BE2C (cell line): ENCODE data around the gene OR4D2.

Experiments
- DNase-seq: peaks from one replicate; pipeline ENCODE4 v3.0.0-alpha.2; 2020
- H3K27me3 ChIP-seq: fragments of 250-450 bp; sonication (Bioruptor Pico); 2 replicates; pipeline ENCODE4 v1.5.1; 2020; ENCODE audit warnings: mild to moderate bottlenecking
- H3K36me3 ChIP-seq: fragments of 250-450 bp; sonication (Bioruptor Pico); 2 replicates; pipeline ENCODE4 v1.5.1; 2020; ENCODE audit warnings: mild to moderate bottlenecking
- H3K4me1 ChIP-seq: fragments of 250-450 bp; sonication (Bioruptor Pico); 2 replicates; pipeline ENCODE4 v1.5.1; 2020
- H3K4me3 ChIP-seq: 2 replicates; pipeline ENCODE4 v1.5.1; 2011; ENCODE audit warnings: low read depth, low read length
- H3K9me3 ChIP-seq: fragments of 250-450 bp; sonication (Bioruptor Pico); 2 replicates; pipeline ENCODE4 v1.5.1; 2020
- CTCF ChIP-seq: IDR thresholded peaks from 2 replicates; pipeline ENCODE4 v1.5.1; 2012; ENCODE audit warnings: mild to moderate bottlenecking, low read depth, low read length

Gene OR4D2

GRCh38 chr17:58219789-58220183 lies 53.0 kb downstream of the OR4D2 start:
- H3K4me3 ChIP-seq = peak overlapping the region; percentile 97
- DNase-seq = no peak
- H3K27me3 ChIP-seq = no peaks in the 10 kb centered on the region
- H3K9me3 ChIP-seq = no peaks in the 10 kb centered on the region
- no peaks in the 10 kb centered on the region for H3K36me3 ChIP-seq
- no peaks in the 10 kb centered on the region for H3K4me1 ChIP-seq
- TF ChIP-seq CTCF = no peak
